Inflammatory macrophage treated with lipopolysaccharide for 4 hours (primary cell): ENCODE results near the gene TMEM60.
"Not testable (repeated sequence)": the region's sequence is repeated elsewhere in the genome, so short reads cannot be mapped to it uniquely, and the experiment has no call there.

Experiments used
- DNase-seq: peaks from one replicate; pipeline ENCODE4 v3.0.0-alpha.2; 2020

TMEM60 gene

GRCh38 chr7:77811516-77812289 is 13.5 kb upstream of the TMEM60 start:
- DNase-seq = no peak

GRCh38 chr7:77808517-77808916 is 10.3 kb upstream of the TMEM60 start:
- no peak for DNase-seq

DNA sequence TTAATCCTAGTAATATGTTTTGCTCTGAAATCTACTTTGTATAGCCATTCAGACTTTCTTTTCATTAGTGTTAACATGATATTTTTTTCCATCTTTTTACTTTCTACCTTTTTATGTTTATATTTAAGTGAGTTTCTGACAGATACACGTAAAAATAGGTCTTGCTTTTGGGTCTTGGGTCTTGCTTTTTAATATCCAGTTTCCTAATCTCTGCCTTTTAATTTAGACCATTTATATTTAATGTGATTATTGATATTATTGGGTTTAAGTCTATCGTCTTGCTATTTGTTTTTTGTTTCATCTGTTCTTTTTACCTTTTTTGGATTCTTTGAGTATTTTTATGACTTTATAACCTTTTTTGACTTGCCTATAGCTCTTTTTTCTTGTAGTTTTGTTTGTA is 8.2 kb upstream of the TMEM60 start:
- no peak for DNase-seq

DNA sequence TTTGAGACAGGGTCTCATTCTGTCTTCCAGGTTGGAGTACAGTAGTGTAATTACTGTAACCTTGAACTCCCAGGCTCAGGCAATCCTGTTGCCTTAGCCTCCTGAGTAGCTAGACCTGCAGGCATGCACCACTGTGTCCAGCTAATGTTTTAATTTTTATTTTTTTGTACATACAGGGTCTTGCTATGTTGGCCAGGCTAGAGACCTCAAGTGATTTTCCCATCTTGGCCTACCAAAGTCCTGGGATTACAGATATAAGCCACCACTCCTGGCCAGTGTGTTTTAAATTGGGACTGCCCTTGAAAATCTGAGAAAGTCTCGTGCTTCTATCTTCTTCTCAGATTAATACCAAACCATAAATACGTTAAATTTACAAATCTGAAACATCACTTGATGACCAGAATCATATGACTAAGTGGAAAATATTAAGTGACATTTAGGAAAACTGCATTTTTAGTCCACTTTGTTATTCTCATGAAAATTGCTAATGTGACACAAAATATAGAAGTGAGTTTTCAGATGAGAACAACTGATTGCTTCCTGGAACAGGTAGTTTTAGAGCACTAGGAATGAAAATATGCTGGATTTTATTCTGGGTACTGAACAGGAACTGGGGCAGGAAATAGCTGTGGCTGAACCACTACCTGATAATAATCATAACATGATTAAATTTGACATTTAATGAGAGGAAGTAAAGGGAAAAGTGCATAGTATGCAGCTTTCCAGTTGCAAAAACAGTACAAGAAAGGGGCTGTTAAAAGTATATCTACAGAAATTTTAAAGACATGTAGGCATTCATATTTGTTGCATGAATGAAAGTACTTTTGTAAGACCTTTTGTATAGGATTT is 4.5 kb upstream of the TMEM60 start:
- DNase-seq = no peak

DNA sequence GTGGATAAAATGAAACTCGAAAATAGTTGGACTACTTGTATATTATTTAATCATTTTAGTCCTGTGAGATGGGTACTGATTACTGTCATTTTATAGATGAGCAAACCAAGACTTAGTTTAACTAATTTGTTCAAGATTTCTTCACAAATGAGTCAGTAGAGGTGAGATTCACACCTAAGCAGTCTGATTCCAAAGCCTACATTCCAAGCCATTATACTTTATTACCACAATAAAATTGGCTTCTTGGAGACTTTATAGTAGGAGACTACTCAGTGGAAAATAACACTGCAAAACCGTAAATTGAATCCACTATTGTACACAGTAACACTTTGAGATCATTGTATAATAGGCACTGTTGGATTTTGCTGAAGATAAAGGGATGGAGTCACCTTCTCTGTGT is 2.5 kb upstream of the TMEM60 start:
- DNase-seq = no peak

GRCh38 chr7:77800158-77800557 is 1.9 kb upstream of the TMEM60 start:
- no peak for DNase-seq

GRCh38 chr7:77799078-77799964 is 1.1 kb upstream of the TMEM60 start:
- DNase-seq = peak; percentile 75

- DNase-seq = no peak
Observed at GRCh38 chr7:77797734-77798393, 370 bp downstream of the TMEM60 start.

GRCh38 chr7:77796960-77797359 is 1.3 kb downstream of the TMEM60 start:
- DNase-seq = no peak

DNA sequence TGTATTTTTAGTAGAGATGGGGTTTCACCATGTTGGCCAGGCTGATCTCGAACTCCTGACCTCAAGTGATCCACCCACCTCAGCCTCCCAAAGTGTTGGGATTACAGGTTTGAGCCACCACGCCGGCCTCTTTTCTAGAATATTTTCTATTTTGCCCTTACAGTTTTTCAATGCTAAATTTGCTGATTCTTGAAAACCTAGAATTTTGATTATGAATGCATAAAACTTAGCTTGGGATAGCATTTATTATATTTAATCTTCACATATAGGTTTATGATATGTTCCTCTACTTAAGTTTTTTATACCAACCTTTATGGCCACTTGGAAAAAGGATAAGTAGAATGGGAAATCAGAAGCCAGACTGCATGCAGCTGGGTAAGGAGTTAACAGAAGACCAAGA is 2.1 kb downstream of the TMEM60 start:
- DNase-seq = no peak

DNA sequence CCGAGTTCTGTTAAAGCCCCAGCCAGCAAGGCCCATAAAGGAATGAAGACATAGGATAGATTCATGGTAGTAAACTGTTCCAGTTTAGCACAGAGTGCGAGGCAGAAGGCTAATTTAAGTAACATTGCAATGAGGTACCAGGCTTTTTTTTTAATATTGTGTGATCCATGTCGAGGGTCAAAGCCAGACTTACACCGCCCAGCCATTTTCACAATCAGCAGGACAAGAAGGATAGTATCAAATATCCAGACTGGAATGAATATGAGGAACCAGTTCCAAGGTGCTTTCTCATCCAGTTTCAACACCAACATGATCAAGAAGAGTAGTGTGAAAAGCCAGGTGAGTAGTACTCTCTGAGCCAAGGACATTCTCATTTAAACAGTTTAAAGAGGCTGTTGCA is 4.2 kb downstream of the TMEM60 start:
- no peak for DNase-seq

- DNase-seq = no peak
Observed at GRCh38 chr7:77791956-77792355, 6.3 kb downstream of the TMEM60 start.

- DNase-seq = no peak
Observed at GRCh38 chr7:77791336-77791735, 6.9 kb downstream of the TMEM60 start.

DNA sequence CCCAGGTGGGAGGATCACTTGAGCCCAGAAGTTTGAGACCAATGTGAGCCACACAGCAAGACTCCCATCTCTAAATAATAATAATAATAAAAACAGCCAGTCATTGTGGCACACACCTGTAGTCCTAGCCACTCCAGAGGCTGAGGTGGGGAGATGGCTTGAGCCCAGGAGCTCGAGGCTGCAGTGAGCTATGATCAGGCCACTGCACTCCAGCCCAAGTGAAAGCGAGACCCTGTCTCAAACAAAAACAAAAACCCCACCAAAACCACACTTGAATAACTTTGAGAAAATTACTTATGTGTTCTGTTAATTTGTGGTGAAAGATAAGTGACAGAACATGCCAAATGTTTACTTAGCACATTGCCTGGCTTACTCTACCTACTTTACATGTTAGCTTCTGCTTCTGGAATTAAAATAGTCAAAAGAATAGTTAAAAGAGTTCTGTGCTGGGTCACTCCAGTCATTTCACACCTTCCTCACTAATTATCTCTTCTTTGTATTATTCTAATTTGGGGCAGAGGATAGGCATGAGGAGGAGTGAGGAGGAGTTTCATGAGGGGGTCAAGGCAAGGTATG is 9.8 kb downstream of the TMEM60 start:
- DNase-seq = no peak

- no peak for DNase-seq
Observed at GRCh38 chr7:77786741-77787140, 11.5 kb downstream of the TMEM60 start.

DNA sequence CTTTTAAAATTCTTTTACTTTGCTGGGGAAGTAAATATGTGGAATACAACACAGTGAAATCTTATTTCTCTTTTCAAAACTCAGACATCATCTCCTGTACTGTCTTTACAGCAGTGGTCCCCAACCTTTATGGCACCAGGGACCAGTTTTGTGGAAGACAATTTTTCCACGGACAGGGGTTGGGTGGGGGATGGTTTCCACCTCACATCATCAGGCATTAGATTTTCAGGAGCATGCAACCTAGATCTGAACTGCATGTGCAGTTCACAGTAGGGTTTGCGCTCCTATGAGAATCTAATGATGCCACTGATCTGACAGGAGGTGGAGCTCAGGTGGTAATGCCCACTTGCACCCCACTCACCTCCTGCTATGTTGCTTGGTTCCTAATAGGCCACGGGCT is 12.2 kb downstream of the TMEM60 start:
- no peak for DNase-seq

- DNase-seq = not testable (repeated sequence)
Observed at GRCh38 chr7:77784426-77784825, 13.8 kb downstream of the TMEM60 start.

DNA sequence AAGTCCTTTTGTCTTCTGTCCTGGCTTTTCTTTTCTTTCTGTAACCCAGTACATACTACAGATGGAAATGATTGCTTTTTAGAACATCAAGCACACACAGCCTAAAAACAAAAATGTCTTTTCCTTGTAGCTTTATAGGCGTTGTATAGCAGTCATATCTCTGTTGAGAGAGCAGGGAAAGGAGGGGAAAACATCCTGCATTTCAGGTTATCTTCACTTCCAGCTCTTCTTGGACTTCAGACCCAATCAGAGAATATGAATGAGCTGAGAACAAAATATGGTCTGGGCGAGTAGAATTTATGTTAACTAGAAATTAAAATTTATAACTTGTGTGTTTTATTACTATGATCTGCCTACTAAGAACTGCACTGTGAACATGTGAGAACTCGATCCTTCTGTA is 14.7 kb downstream of the TMEM60 start:
- no peak for DNase-seq

DNA sequence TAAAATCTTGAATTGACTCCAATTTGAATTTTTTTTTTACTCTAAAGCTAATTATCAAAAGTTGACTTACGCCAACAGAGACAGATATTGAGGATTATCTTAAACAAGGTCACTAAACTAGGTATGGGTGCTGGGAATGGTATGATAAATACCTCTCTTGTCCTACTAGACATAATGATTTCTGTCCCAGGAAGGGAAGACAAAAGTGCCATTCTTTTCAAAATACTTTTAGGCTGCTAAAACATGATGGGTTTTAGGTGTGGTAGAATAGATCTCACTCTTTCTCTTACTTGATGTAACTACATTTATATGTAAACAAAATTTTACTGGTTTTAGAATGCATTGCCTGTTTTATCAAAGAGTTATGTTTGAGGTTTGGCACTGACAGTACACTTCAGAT is 15.1 kb downstream of the TMEM60 start:
- DNase-seq = no peak

GRCh38 chr7:77782383-77782782 is 15.9 kb downstream of the TMEM60 start:
- DNase-seq = no peak

DNA sequence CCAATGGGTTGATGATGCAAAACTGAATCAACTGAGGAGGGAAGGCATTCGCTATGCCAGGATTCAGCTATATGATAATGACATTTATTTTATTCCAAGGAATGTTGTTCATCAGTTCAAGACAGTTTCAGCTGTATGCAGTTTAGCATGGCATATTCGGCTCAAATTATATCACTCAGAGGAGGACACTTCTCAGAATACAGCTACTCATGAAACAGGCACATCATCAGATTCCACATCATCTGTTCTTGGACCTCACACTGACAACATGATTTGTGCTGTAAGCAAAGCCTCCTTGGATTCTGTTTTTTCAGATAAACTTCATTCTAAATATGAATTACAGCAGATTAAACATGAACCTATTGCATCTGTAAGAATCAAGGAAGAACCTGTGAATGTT is 19.7 kb downstream of the TMEM60 start:
- no peak for DNase-seq

- no peak for DNase-seq
Observed at GRCh38 chr7:77771901-77772300, 26.3 kb downstream of the TMEM60 start.
